Stimulated activated naive B cell treated with anti-CD40 and anti-IgM and Interleukin-4, amounts not matched to agents 10 μg/mL and 1 μg/mL and 100 μg/mL, for 72 hours (primary cell): Measurements from ENCODE around the gene QKI.
"Not testable (repeated sequence)": the region's sequence is repeated elsewhere in the genome, so short reads cannot be mapped to it uniquely, and the experiment has no call there.

ENCODE experiments used
- ATAC-seq, 2 donors: fragments of 150-1000 bp; cut with Tn5 transposase; replicated peaks; 2 replicates each; pipeline ENCODE4 v1.10.0; 2021; ENCODE audit warnings: moderate library complexity in 1 of 2
- DNase-seq: peaks from one replicate; pipeline ENCODE4 v3.0.0; 2021
- H3K27ac Mint-ChIP-seq: one replicate; pipeline ENCODE4 v1.8.0; 2022; ENCODE audit warnings: mild to moderate bottlenecking, mixed read lengths
- H3K27me3 Mint-ChIP-seq, 2 donors: one replicate each; pipeline ENCODE4 v1.8.0; 2022; ENCODE audit warnings: mixed read lengths in 2 of 2
- H3K36me3 Mint-ChIP-seq, 2 donors: one replicate each; pipeline ENCODE4 v1.8.0; 2022; ENCODE audit warnings: mixed read lengths in 2 of 2, mild to moderate bottlenecking in 1 of 2
- H3K4me1 Mint-ChIP-seq, 2 donors: one replicate each; pipeline ENCODE4 v1.8.0; 2022; ENCODE audit warnings: mixed read lengths in 2 of 2, mild to moderate bottlenecking in 1 of 2
- H3K4me3 Mint-ChIP-seq, 2 donors: one replicate each; pipeline ENCODE4 v1.8.0; 2022; ENCODE audit warnings: mild to moderate bottlenecking in 2 of 2, mixed read lengths in 2 of 2, moderate library complexity in 1 of 2
- H3K9me3 Mint-ChIP-seq, 2 donors: one replicate each; pipeline ENCODE4 v1.8.0; 2022; ENCODE audit warnings: mixed read lengths in 2 of 2, mild to moderate bottlenecking in 1 of 2

QKI gene

GRCh38 chr6:163455552-163455951 is 41.0 kb downstream of the QKI start:
- H3K4me1 Mint-ChIP-seq = peaks cover 38 to 73% of the 10 kb centered on the region in 2 donors

GRCh38 chr6:163457637-163458561 is 43.4 kb downstream of the QKI start:
- H3K27me3 Mint-ChIP-seq = no peaks in the 10 kb centered on the region
- DNase-seq (no peak), ATAC-seq (no peak)
- H3K36me3 Mint-ChIP-seq = peaks cover 20 to 22% of the 10 kb centered on the region in 2 donors
- peaks cover 36 to 79% of the 10 kb centered on the region in 2 donors for H3K4me1 Mint-ChIP-seq
- H3K9me3 Mint-ChIP-seq = no peaks in the 10 kb centered on the region
- no peak overlapping the region for H3K27ac Mint-ChIP-seq
- no peak overlapping the region for H3K4me3 Mint-ChIP-seq

More at GRCh38 chr6:163455552-163455951, 41.0 kb downstream of the QKI start:
- no peak overlapping the region for H3K4me3 Mint-ChIP-seq
- peak; percentile 33 to 53 for ATAC-seq
- no peak for DNase-seq
- no peak overlapping the region for H3K27ac Mint-ChIP-seq
- H3K36me3 Mint-ChIP-seq = peaks cover 18 to 22% of the 10 kb centered on the region in 2 donors
- no peaks in the 10 kb centered on the region for H3K9me3 Mint-ChIP-seq
- no peaks in the 10 kb centered on the region for H3K27me3 Mint-ChIP-seq

- no peak overlapping the region for H3K4me3 Mint-ChIP-seq
- ATAC-seq = no peak
- H3K36me3 Mint-ChIP-seq = peaks cover 22 to 30% of the 10 kb centered on the region in 2 donors
Observed at GRCh38 chr6:163459007-163459406, 44.5 kb downstream of the QKI start.

GRCh38 chr6:163459536-163459935 is 45.0 kb downstream of the QKI start:
- no peak for DNase-seq
- no peaks in the 10 kb centered on the region for H3K9me3 Mint-ChIP-seq
- peaks cover 39 to 88% of the 10 kb centered on the region in 2 donors for H3K4me1 Mint-ChIP-seq
- peak overlapping the region; percentile 33 for H3K27ac Mint-ChIP-seq
- no peak for ATAC-seq
- peaks cover 27 to 35% of the 10 kb centered on the region in 2 donors for H3K36me3 Mint-ChIP-seq
- H3K27me3 Mint-ChIP-seq = no peaks in the 10 kb centered on the region
- peak overlapping the region in 1 of 2 donors; percentile 8 for H3K4me3 Mint-ChIP-seq

More at GRCh38 chr6:163459007-163459406, 44.5 kb downstream of the QKI start:
- Mint-ChIP-seq H3K27ac (no peak overlapping the region), H3K9me3 (no peaks in the 10 kb centered on the region), H3K4me1 (peaks cover 41 to 87% of the 10 kb centered on the region in 2 donors), H3K27me3 (no peaks in the 10 kb centered on the region)
- DNase-seq = no peak

GRCh38 chr6:163460307-163460782 is 45.8 kb downstream of the QKI start:
- peak overlapping the region; percentile 94 for H3K27ac Mint-ChIP-seq
- ATAC-seq (peak; percentile 74 to 83), DNase-seq (no peak)
- no peaks in the 10 kb centered on the region for H3K9me3 Mint-ChIP-seq
- no peaks in the 10 kb centered on the region for H3K27me3 Mint-ChIP-seq
- peak overlapping the region; percentile 85 to 90 for H3K4me3 Mint-ChIP-seq
- H3K4me1 Mint-ChIP-seq = peaks cover 39 to 87% of the 10 kb centered on the region in 2 donors
- H3K36me3 Mint-ChIP-seq = peaks cover 35 to 41% of the 10 kb centered on the region in 2 donors

GRCh38 chr6:163461696-163462095 is 47.2 kb downstream of the QKI start:
- Mint-ChIP-seq H3K4me3 (peak overlapping the region; percentile 32 to 57), H3K27me3 (no peaks in the 10 kb centered on the region), H3K36me3 (peaks cover 39 to 42% of the 10 kb centered on the region in 2 donors), H3K4me1 (peaks cover 34 to 76% of the 10 kb centered on the region in 2 donors), H3K27ac (peak overlapping the region; percentile 20), H3K9me3 (peaks cover 0 to 1% of the 10 kb centered on the region in 2 donors)
- peak; percentile 68 to 74 for ATAC-seq
- no peak for DNase-seq

- no peak overlapping the region for H3K27ac Mint-ChIP-seq
- DNase-seq (no peak), ATAC-seq (no peak)
- H3K4me3 Mint-ChIP-seq = no peak overlapping the region
- H3K36me3 Mint-ChIP-seq = peaks cover 27 to 38% of the 10 kb centered on the region in 2 donors
- H3K27me3 Mint-ChIP-seq = no peaks in the 10 kb centered on the region
- H3K4me1 Mint-ChIP-seq = peaks cover 31 to 68% of the 10 kb centered on the region in 2 donors
- H3K9me3 Mint-ChIP-seq = peaks cover 0 to 1% of the 10 kb centered on the region in 2 donors
Observed at GRCh38 chr6:163463180-163463579, 48.7 kb downstream of the QKI start.

- ATAC-seq (no peak), DNase-seq (no peak)
- peaks cover 30 to 70% of the 10 kb centered on the region in 2 donors for H3K4me1 Mint-ChIP-seq
- no peaks in the 10 kb centered on the region for H3K27me3 Mint-ChIP-seq
- no peak overlapping the region for H3K27ac Mint-ChIP-seq
- H3K36me3 Mint-ChIP-seq = peaks cover 27 to 38% of the 10 kb centered on the region in 2 donors
- H3K9me3 Mint-ChIP-seq = peaks cover 0 to 1% of the 10 kb centered on the region in 2 donors
- no peak overlapping the region for H3K4me3 Mint-ChIP-seq
Observed at GRCh38 chr6:163463795-163464194, 49.3 kb downstream of the QKI start.

- Mint-ChIP-seq H3K36me3 (peaks cover 44 to 65% of the 10 kb centered on the region in 2 donors), H3K27me3 (no peaks in the 10 kb centered on the region), H3K9me3 (peaks cover 16% of the 10 kb centered on the region in 2 donors), H3K4me3 (no peak overlapping the region), H3K4me1 (peaks cover 10 to 48% of the 10 kb centered on the region in 2 donors), H3K27ac (no peak overlapping the region)
- no peak for DNase-seq
- no peak for ATAC-seq
Observed at GRCh38 chr6:163466839-163467390, 52.4 kb downstream of the QKI start.

GRCh38 chr6:163468738-163469137 is 54.2 kb downstream of the QKI start:
- H3K27ac Mint-ChIP-seq = no peak overlapping the region
- H3K27me3 Mint-ChIP-seq = no peaks in the 10 kb centered on the region
- peaks cover 16 to 18% of the 10 kb centered on the region in 2 donors for H3K9me3 Mint-ChIP-seq
- H3K4me1 Mint-ChIP-seq = peaks cover 10 to 36% of the 10 kb centered on the region in 2 donors
- peaks cover 48 to 63% of the 10 kb centered on the region in 2 donors for H3K36me3 Mint-ChIP-seq
- H3K4me3 Mint-ChIP-seq = no peak overlapping the region
- DNase-seq (no peak), ATAC-seq (no peak)

GRCh38 chr6:163469459-163469985 is 55.0 kb downstream of the QKI start:
- Mint-ChIP-seq H3K27me3 (no peaks in the 10 kb centered on the region), H3K4me3 (no peak overlapping the region), H3K9me3 (peaks cover 16 to 18% of the 10 kb centered on the region in 2 donors), H3K4me1 (peaks cover 7 to 28% of the 10 kb centered on the region in 2 donors), H3K27ac (peak overlapping the region; percentile 11), H3K36me3 (peaks cover 42 to 58% of the 10 kb centered on the region in 2 donors)
- ATAC-seq = no peak
- DNase-seq = no peak

- Mint-ChIP-seq H3K9me3 (peaks cover 16 to 18% of the 10 kb centered on the region in 2 donors), H3K4me1 (peaks cover 5 to 27% of the 10 kb centered on the region in 2 donors), H3K27ac (no peak overlapping the region), H3K36me3 (peaks cover 31 to 50% of the 10 kb centered on the region in 2 donors), H3K27me3 (no peaks in the 10 kb centered on the region), H3K4me3 (no peak overlapping the region)
- DNase-seq (no peak), ATAC-seq (no peak)
Observed at GRCh38 chr6:163470611-163471010, 56.1 kb downstream of the QKI start.

GRCh38 chr6:163474581-163474980 is 60.1 kb downstream of the QKI start:
- H3K36me3 Mint-ChIP-seq = peaks cover 24 to 40% of the 10 kb centered on the region in 2 donors
- H3K27me3 Mint-ChIP-seq = no peaks in the 10 kb centered on the region
- H3K27ac Mint-ChIP-seq = no peak overlapping the region
- DNase-seq (no peak), ATAC-seq (no peak)
- peaks cover 12 to 13% of the 10 kb centered on the region in 2 donors for H3K9me3 Mint-ChIP-seq
- no peak overlapping the region for H3K4me3 Mint-ChIP-seq
- peaks cover 5 to 15% of the 10 kb centered on the region in 2 donors for H3K4me1 Mint-ChIP-seq

GRCh38 chr6:163476946-163477345 is 62.4 kb downstream of the QKI start:
- not testable (repeated sequence) for H3K4me3 Mint-ChIP-seq, DNase-seq, H3K27ac Mint-ChIP-seq, H3K9me3 Mint-ChIP-seq, H3K27me3 Mint-ChIP-seq, ATAC-seq
- peaks cover 8 to 30% of the 10 kb centered on the region in 2 donors for H3K4me1 Mint-ChIP-seq
- H3K36me3 Mint-ChIP-seq = peaks cover 11 to 36% of the 10 kb centered on the region in 2 donors
